Loucy (cell line): Measurements from ENCODE around the gene NOD1.

ENCODE experiments used
- H2AFZ ChIP-seq: fragments of 200-600 bp; sonication (generic); 2 replicates; pipeline ENCODE4 v1.6.0; 2016; ENCODE audit warnings: antibody characterized with exemption, mild to moderate bottlenecking, low read length, moderate library complexity
- H3F3A ChIP-seq: fragments of 200-600 bp; 2 replicates; pipeline ENCODE4 v1.6.0; 2016; ENCODE audit warnings: antibody characterized with exemption, low read depth, mild to moderate bottlenecking
- H3K27me3 ChIP-seq: fragments of 200-600 bp; sonication (generic); 2 replicates; pipeline ENCODE4 v1.6.1; 2014; ENCODE audit warnings: low read length, mild to moderate bottlenecking; ENCODE audit not compliant: insufficient read depth, poor library complexity, severe bottlenecking
- H3K36me3 ChIP-seq: fragments of 200-600 bp; sonication (generic); 2 replicates; pipeline ENCODE4 v1.6.1; 2016; ENCODE audit warnings: low read length; ENCODE audit not compliant: insufficient read depth
- H3K4me1 ChIP-seq: fragments of 200-600 bp; sonication (generic); 2 replicates; pipeline ENCODE4 v1.5.1; 2014; ENCODE audit warnings: low read length, mild to moderate bottlenecking; ENCODE audit not compliant: insufficient read depth, poor library complexity, severe bottlenecking
- H3K4me2 ChIP-seq: fragments of 200-600 bp; sonication (generic); 2 replicates; pipeline ENCODE4 v1.6.0; 2014; ENCODE audit warnings: antibody characterized with exemption, low read length, low read depth, mild to moderate bottlenecking; ENCODE audit not compliant: poor library complexity, severe bottlenecking
- H3K4me3 ChIP-seq: fragments of 200-600 bp; sonication (generic); 2 replicates; pipeline ENCODE4 v1.5.1; 2014; ENCODE audit warnings: low read length, mild to moderate bottlenecking, mixed read lengths; ENCODE audit not compliant: poor library complexity, severe bottlenecking
- H3K79me2 ChIP-seq: fragments of 200-600 bp; sonication (generic); 2 replicates; pipeline ENCODE4 v1.6.1; 2014; ENCODE audit warnings: low read length; ENCODE audit not compliant: insufficient read depth
- H3K9ac ChIP-seq: fragments of 200-600 bp; sonication (generic); 2 replicates; pipeline ENCODE4 v1.6.0; 2014; ENCODE audit warnings: mild to moderate bottlenecking, low read depth, low read length, moderate library complexity; ENCODE audit not compliant: poor library complexity, severe bottlenecking
- H3K9me2 ChIP-seq: fragments of 200-600 bp; sonication (generic); replicated peaks from 2 replicates; pipeline ENCODE4 v1.6.1; 2016; ENCODE audit warnings: low read depth, low read length, mixed read lengths
- H3K9me3 ChIP-seq: fragments of 200-600 bp; sonication (generic); 2 replicates; pipeline ENCODE4 v1.6.1; 2014; ENCODE audit warnings: mild to moderate bottlenecking, antibody characterized with exemption, low read length, low read depth; ENCODE audit not compliant: insufficient read depth
- H4K20me1 ChIP-seq: fragments of 200-600 bp; sonication (generic); 2 replicates; pipeline ENCODE4 v1.6.0; 2014; ENCODE audit warnings: antibody characterized with exemption, low read length, mild to moderate bottlenecking; ENCODE audit not compliant: insufficient read depth, poor library complexity, severe bottlenecking
- CTCF ChIP-seq: fragments of 200-600 bp; sonication (generic); conservative IDR thresholded peaks from 2 replicates; pipeline ENCODE4 v1.5.1; 2014; ENCODE audit warnings: mild to moderate bottlenecking, antibody characterized with exemption, low read length
- EZH2phosphoT487 ChIP-seq: fragments of 200-600 bp; IDR thresholded peaks from 2 replicates; pipeline ENCODE4 v1.6.1; 2018; ENCODE audit warnings: antibody characterized with exemption, mild to moderate bottlenecking, moderate library complexity, borderline replicate concordance

Gene NOD1

GRCh38 chr7:30447466-30447865, 31.1 kb downstream of the NOD1 start:
- Histone ChIP-seq H3K9me3 (no peaks in the 10 kb centered on the region), H3K9ac (no peak overlapping the region), H3F3A (no peaks in the 10 kb centered on the region), H3K4me1 (peaks cover 3% of the 10 kb centered on the region), H3K79me2 (no peaks in the 10 kb centered on the region), H4K20me1 (no peaks in the 10 kb centered on the region), H3K4me3 (no peak overlapping the region), H2AFZ (no peak overlapping the region), H3K36me3 (peaks cover 15% of the 10 kb centered on the region; the same call in 1 of the 2 replicates), H3K9me2 (no peaks in the 10 kb centered on the region), H3K4me2 (no peak overlapping the region), H3K27me3 (no peaks in the 10 kb centered on the region)
- no peak for TF ChIP-seq CTCF
- no peak for TF ChIP-seq EZH2phosphoT487

- Histone ChIP-seq H3K4me1 (peaks cover 3% of the 10 kb centered on the region), H3K79me2 (no peaks in the 10 kb centered on the region), H3K27me3 (no peaks in the 10 kb centered on the region), H3K4me2 (no peak overlapping the region), H2AFZ (no peak overlapping the region), H3F3A (no peaks in the 10 kb centered on the region), H3K9me2 (no peaks in the 10 kb centered on the region), H3K9ac (no peak overlapping the region), H3K9me3 (no peaks in the 10 kb centered on the region), H3K36me3 (peaks cover 12% of the 10 kb centered on the region; the same call in 1 of the 2 replicates), H4K20me1 (no peaks in the 10 kb centered on the region), H3K4me3 (no peak overlapping the region)
- TF ChIP-seq EZH2phosphoT487 (no peak), CTCF (no peak)
Measured at GRCh38 chr7:30446266-30446665, 32.3 kb downstream of the NOD1 start.

GRCh38 chr7:30445770-30446169, 32.8 kb downstream of the NOD1 start:
- Histone ChIP-seq H3K36me3 (peaks cover 8% of the 10 kb centered on the region; the same call in 1 of the 2 replicates), H2AFZ (no peak overlapping the region), H3K9ac (no peak overlapping the region), H3K4me3 (no peak overlapping the region), H3K79me2 (no peaks in the 10 kb centered on the region), H3K9me2 (no peaks in the 10 kb centered on the region), H3K27me3 (no peaks in the 10 kb centered on the region), H3K4me2 (no peak overlapping the region), H3F3A (no peaks in the 10 kb centered on the region), H3K9me3 (no peaks in the 10 kb centered on the region), H4K20me1 (no peaks in the 10 kb centered on the region), H3K4me1 (peaks cover 3% of the 10 kb centered on the region)
- no peak; the same call in 1 of the 2 replicates for TF ChIP-seq CTCF
- TF ChIP-seq EZH2phosphoT487 = no peak
